SK-N-SH (cell line): ENCODE data around the gene CILP.

ENCODE experiments used
- CHD2 ChIP-seq: fragments of 150-350 bp; IDR thresholded peaks from 2 replicates; pipeline ENCODE4 v1.6.1; 2018; ENCODE audit warnings: low read length; ENCODE audit not compliant: partially characterized antibody
- POLR2AphosphoS5 ChIP-seq: IDR thresholded peaks from 2 replicates; pipeline ENCODE4 v1.6.1; 2012; ENCODE audit warnings: low read depth, low read length
- TAF1 ChIP-seq: IDR thresholded peaks from 2 replicates; pipeline ENCODE4 v1.6.1; 2012; ENCODE audit warnings: low read depth, mild to moderate bottlenecking, low read length, moderate library complexity, borderline replicate concordance
- TF ChIP-seq, protein P1 (sequence below): fragments of 200-600 bp; sonication (generic); IDR thresholded peaks from 2 replicates; pipeline ENCODE4 v1.6.1; 2017; ENCODE audit warnings: antibody characterized with exemption, mild to moderate bottlenecking, moderate library complexity
- TF ChIP-seq, protein P2 (sequence below): IDR thresholded peaks from 2 replicates; pipeline ENCODE4 v1.4.0; 2012; ENCODE audit warnings: low read depth, borderline replicate concordance

GRCh38 chr15:65192016-65192415 is 19.3 kb downstream of the CILP start:
- TF ChIP-seq, protein P1, sequence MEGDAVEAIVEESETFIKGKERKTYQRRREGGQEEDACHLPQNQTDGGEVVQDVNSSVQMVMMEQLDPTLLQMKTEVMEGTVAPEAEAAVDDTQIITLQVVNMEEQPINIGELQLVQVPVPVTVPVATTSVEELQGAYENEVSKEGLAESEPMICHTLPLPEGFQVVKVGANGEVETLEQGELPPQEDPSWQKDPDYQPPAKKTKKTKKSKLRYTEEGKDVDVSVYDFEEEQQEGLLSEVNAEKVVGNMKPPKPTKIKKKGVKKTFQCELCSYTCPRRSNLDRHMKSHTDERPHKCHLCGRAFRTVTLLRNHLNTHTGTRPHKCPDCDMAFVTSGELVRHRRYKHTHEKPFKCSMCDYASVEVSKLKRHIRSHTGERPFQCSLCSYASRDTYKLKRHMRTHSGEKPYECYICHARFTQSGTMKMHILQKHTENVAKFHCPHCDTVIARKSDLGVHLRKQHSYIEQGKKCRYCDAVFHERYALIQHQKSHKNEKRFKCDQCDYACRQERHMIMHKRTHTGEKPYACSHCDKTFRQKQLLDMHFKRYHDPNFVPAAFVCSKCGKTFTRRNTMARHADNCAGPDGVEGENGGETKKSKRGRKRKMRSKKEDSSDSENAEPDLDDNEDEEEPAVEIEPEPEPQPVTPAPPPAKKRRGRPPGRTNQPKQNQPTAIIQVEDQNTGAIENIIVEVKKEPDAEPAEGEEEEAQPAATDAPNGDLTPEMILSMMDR: no peak
- no peak for TF ChIP-seq CHD2
- no peak for TF ChIP-seq POLR2AphosphoS5
- TF ChIP-seq TAF1: no peak
- TF ChIP-seq, protein P2, sequence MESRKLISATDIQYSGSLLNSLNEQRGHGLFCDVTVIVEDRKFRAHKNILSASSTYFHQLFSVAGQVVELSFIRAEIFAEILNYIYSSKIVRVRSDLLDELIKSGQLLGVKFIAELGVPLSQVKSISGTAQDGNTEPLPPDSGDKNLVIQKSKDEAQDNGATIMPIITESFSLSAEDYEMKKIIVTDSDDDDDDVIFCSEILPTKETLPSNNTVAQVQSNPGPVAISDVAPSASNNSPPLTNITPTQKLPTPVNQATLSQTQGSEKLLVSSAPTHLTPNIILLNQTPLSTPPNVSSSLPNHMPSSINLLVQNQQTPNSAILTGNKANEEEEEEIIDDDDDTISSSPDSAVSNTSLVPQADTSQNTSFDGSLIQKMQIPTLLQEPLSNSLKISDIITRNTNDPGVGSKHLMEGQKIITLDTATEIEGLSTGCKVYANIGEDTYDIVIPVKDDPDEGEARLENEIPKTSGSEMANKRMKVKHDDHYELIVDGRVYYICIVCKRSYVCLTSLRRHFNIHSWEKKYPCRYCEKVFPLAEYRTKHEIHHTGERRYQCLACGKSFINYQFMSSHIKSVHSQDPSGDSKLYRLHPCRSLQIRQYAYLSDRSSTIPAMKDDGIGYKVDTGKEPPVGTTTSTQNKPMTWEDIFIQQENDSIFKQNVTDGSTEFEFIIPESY: no peak
